Measurements from ENCODE around the gene GDPD5. TPM values are rescaled to one million over a fixed set of nuclear protein-coding genes. Genes with fewer than 3 reads are reported as not detected.

GDPD5 gene
- total and polyA plus RNA-seq, 4 donors: 6.2 to 24.7 (median 12.0) TPM

- Histone ChIP-seq H3K9me3 (ENCODE audit: control insufficient read depth in 4 of 4, insufficient read depth in 3 of 4, low read length in 3 of 4) (peaks cover 0 to 7% (median 2%) of the 10 kb centered on the region in 4 donors), H3K27ac (ENCODE audit: low read depth in 1 of 2, low read length in 1 of 2) (no peak overlapping the region), H3K36me3 (ENCODE audit: control insufficient read depth in 4 of 4, insufficient read depth in 4 of 4, low read length in 4 of 4) (peaks cover 0 to 7% (median 2%) of the 10 kb centered on the region in 4 donors), H3K4me3 (no peak overlapping the region), H3K27me3 (ENCODE audit: control insufficient read depth in 3 of 3, insufficient read depth in 3 of 3, low read length in 2 of 3) (peaks cover 0 to 27% (median 23%) of the 10 kb centered on the region in 3 donors), H3K4me1 (ENCODE audit: control insufficient read depth in 5 of 5, insufficient read depth in 5 of 5, low read length in 5 of 5) (peaks cover 0 to 21% (median 6%) of the 10 kb centered on the region in 5 donors), H3K9ac (ENCODE audit: insufficient read depth in 1 of 2, low read length in 2 of 2) (no peak overlapping the region)
- no peak for ATAC-seq (ENCODE audit: insufficient read depth, low FRiP score)
- 88% methylated on average over 5 of the region's 5 CpGs for WGBS, 2 donors
- DNase-seq: no peak
- TF ChIP-seq CTCF (IDR thresholded peaks at IDR 0.05; ENCODE audit: control extremely low read depth, extremely low read depth): no peak
These were observed 99.0 kb downstream of the GDPD5 start for GRCh38 chr11:75426720-75427086.

DNA sequence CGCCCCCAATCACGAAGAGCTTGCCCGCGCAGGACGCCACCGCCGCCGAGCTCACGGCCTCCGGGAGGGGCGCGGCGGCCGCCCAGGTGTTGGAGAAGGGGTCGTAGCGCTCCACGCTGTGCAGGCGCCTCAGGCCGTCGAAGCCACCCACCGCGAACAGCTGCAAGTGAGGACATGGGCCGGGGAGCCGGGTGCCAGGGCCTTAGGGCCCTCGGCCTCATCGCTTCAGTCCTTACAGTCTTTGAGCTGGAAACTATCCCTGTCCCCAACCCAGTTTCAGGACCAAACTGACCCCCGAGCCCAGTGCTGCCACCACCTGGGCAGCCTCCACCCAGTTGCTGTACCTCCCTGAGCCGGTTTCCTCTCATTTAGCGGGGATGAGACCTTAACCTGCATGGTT is 100.3 kb downstream of the GDPD5 start:
- no peak for ATAC-seq (ENCODE audit: insufficient read depth, low FRiP score)

GRCh38 chr11:75424396-75424795 is 101.3 kb downstream of the GDPD5 start:
- DNase-seq: no peak
- no peak overlapping the region for H3K27ac ChIP-seq (ENCODE audit: low read depth in 1 of 2, low read length in 1 of 2)
- H3K36me3 ChIP-seq (ENCODE audit: control insufficient read depth in 4 of 4, insufficient read depth in 4 of 4, low read length in 4 of 4): peaks cover 0 to 7% (median 2%) of the 10 kb centered on the region in 4 donors
- H3K4me1 ChIP-seq (ENCODE audit: control insufficient read depth in 5 of 5, insufficient read depth in 5 of 5, low read length in 5 of 5): peaks cover 0 to 21% (median 6%) of the 10 kb centered on the region in 5 donors
- no peak overlapping the region for H3K9ac ChIP-seq (ENCODE audit: insufficient read depth in 1 of 2, low read length in 2 of 2)
- no peak for TF ChIP-seq CTCF (IDR thresholded peaks at IDR 0.05; ENCODE audit: control extremely low read depth, extremely low read depth)
- 90 to 96% methylated on average over 1 of the region's 1 CpG for WGBS, 2 donors
- H3K9me3 ChIP-seq (ENCODE audit: control insufficient read depth in 4 of 4, insufficient read depth in 3 of 4, low read length in 3 of 4): peaks cover 0 to 4% (median 2%) of the 10 kb centered on the region in 4 donors
- no peak for ATAC-seq (ENCODE audit: insufficient read depth, low FRiP score)
- H3K4me3 ChIP-seq: no peak overlapping the region
- H3K27me3 ChIP-seq (ENCODE audit: control insufficient read depth in 3 of 3, insufficient read depth in 3 of 3, low read length in 2 of 3): peaks cover 0 to 10% (median 9%) of the 10 kb centered on the region in 3 donors

More for the DNA sequence above, 100.3 kb downstream of the GDPD5 start:
- H3K9ac ChIP-seq (ENCODE audit: insufficient read depth in 1 of 2, low read length in 2 of 2): no peak overlapping the region
- TF ChIP-seq CTCF (IDR thresholded peaks at IDR 0.05; ENCODE audit: control extremely low read depth, extremely low read depth): no peak
- peak overlapping the region in 1 of 2 donors; percentile 10 for H3K27ac ChIP-seq (ENCODE audit: low read depth in 1 of 2, low read length in 1 of 2)
- no peak for DNase-seq
- peaks cover 0 to 23% (median 13%) of the 10 kb centered on the region in 5 donors for H3K4me1 ChIP-seq (ENCODE audit: control insufficient read depth in 5 of 5, insufficient read depth in 5 of 5, low read length in 5 of 5)
- no peak overlapping the region for H3K4me3 ChIP-seq
- peaks cover 0 to 7% (median 2%) of the 10 kb centered on the region in 4 donors for H3K9me3 ChIP-seq (ENCODE audit: control insufficient read depth in 4 of 4, insufficient read depth in 3 of 4, low read length in 3 of 4)
- peaks cover 0 to 14% (median 11%) of the 10 kb centered on the region in 3 donors for H3K27me3 ChIP-seq (ENCODE audit: control insufficient read depth in 3 of 3, insufficient read depth in 3 of 3, low read length in 2 of 3)
- H3K36me3 ChIP-seq (ENCODE audit: control insufficient read depth in 4 of 4, insufficient read depth in 4 of 4, low read length in 4 of 4): peaks cover 0 to 7% (median 2%) of the 10 kb centered on the region in 4 donors
- WGBS, 2 donors: 88 to 91% methylated on average over 29 of the region's 29 CpGs

- Histone ChIP-seq H3K9ac (ENCODE audit: insufficient read depth in 1 of 2, low read length in 2 of 2) (no peak overlapping the region), H3K27ac (ENCODE audit: low read depth in 1 of 2, low read length in 1 of 2) (no peak overlapping the region), H3K36me3 (ENCODE audit: control insufficient read depth in 4 of 4, insufficient read depth in 4 of 4, low read length in 4 of 4) (peaks cover 0 to 7% (median 2%) of the 10 kb centered on the region in 4 donors), H3K9me3 (ENCODE audit: control insufficient read depth in 4 of 4, insufficient read depth in 3 of 4, low read length in 3 of 4) (peaks cover 0 to 2% (median 0%) of the 10 kb centered on the region in 4 donors), H3K27me3 (ENCODE audit: control insufficient read depth in 3 of 3, insufficient read depth in 3 of 3, low read length in 2 of 3) (peaks cover 0 to 3% (median 3%) of the 10 kb centered on the region in 3 donors), H3K4me1 (ENCODE audit: control insufficient read depth in 5 of 5, insufficient read depth in 5 of 5, low read length in 5 of 5) (peaks cover 0 to 21% (median 6%) of the 10 kb centered on the region in 5 donors), H3K4me3 (no peak overlapping the region)
- ATAC-seq (ENCODE audit: insufficient read depth, low FRiP score) (no peak), DNase-seq (no peak)
- WGBS, 2 donors: 83 to 94% methylated on average over 9 of the region's 9 CpGs
- no peak for TF ChIP-seq CTCF (IDR thresholded peaks at IDR 0.05; ENCODE audit: control extremely low read depth, extremely low read depth)
These were observed 102.0 kb downstream of the GDPD5 start for GRCh38 chr11:75423721-75424120.
